SU-DHL-6 (cell line): ENCODE results near the gene GNAQ.

ENCODE experiments used
- H2AFZ ChIP-seq: fragments of 200-600 bp; sonication (generic); 2 replicates; pipeline ENCODE4 v1.6.1; 2014; ENCODE audit warnings: low read depth, mild to moderate bottlenecking, moderate library complexity, mixed read lengths, antibody characterized with exemption, low read length; ENCODE audit not compliant: severe bottlenecking
- H3F3A ChIP-seq: fragments of 200-600 bp; shearing (Covaris generic); 2 replicates; pipeline ENCODE4 v1.6.0; 2016; ENCODE audit warnings: antibody characterized with exemption, mild to moderate bottlenecking; ENCODE audit not compliant: insufficient read depth
- H3K27ac ChIP-seq: fragments of 200-600 bp; sonication (generic); 2 replicates; pipeline ENCODE4 v1.5.1; 2016; ENCODE audit warnings: low read depth, mild to moderate bottlenecking, low read length, moderate library complexity, mixed read lengths
- H3K27me3 ChIP-seq: fragments of 200-600 bp; sonication (generic), shearing (Covaris generic); 2 replicates; pipeline ENCODE4 v1.6.0; 2014; ENCODE audit warnings: mild to moderate bottlenecking, low read length
- H3K36me3 ChIP-seq: fragments of 200-600 bp; sonication (generic); 2 replicates; pipeline ENCODE4 v1.6.1; 2014; ENCODE audit warnings: mild to moderate bottlenecking, low read length, mixed read lengths
- H3K4me2 ChIP-seq: fragments of 300-600, 200-600 bp; shearing (Covaris generic), sonication (generic); 2 replicates; pipeline ENCODE4 v1.6.0; 2014; ENCODE audit warnings: low read length, low read depth, mild to moderate bottlenecking; ENCODE audit not compliant: poor library complexity, severe bottlenecking
- H3K4me3 ChIP-seq: fragments of 200-600 bp; sonication (generic); 2 replicates; pipeline ENCODE4 v1.5.1; 2014; ENCODE audit warnings: antibody characterized with exemption, low read length, mild to moderate bottlenecking, mixed read lengths; ENCODE audit not compliant: insufficient read depth, poor library complexity, severe bottlenecking
- H3K79me2 ChIP-seq: fragments of 200-600 bp; sonication (generic); 2 replicates; pipeline ENCODE4 v1.6.1; 2014; ENCODE audit warnings: mild to moderate bottlenecking, low read length, moderate library complexity; ENCODE audit not compliant: insufficient read depth
- H3K9ac ChIP-seq: fragments of 200-600 bp; sonication (generic); 2 replicates; pipeline ENCODE4 v1.7.0; 2014; ENCODE audit warnings: mild to moderate bottlenecking, low read length
- H3K9me2 ChIP-seq: fragments of 200-600 bp; sonication (generic); replicated peaks from 2 replicates; pipeline ENCODE4 v1.6.1; 2014; ENCODE audit warnings: low read length; ENCODE audit not compliant: insufficient read depth
- H3K9me3 ChIP-seq: fragments of 200-600 bp; sonication (generic); 2 replicates; pipeline ENCODE4 v1.6.1; 2014; ENCODE audit warnings: low read length, mixed read lengths; ENCODE audit not compliant: insufficient read depth
- H4K20me1 ChIP-seq: fragments of 200-600 bp; sonication (generic); 2 replicates; pipeline ENCODE4 v1.6.1; 2014; ENCODE audit warnings: low read depth, mild to moderate bottlenecking, antibody characterized with exemption, low read length, moderate library complexity, mixed read lengths
- EZH2phosphoT487 ChIP-seq: fragments of 200-600 bp; sonication (generic), shearing (Covaris generic); conservative IDR thresholded peaks from 2 replicates; pipeline ENCODE4 v1.6.1; 2018; ENCODE audit warnings: mild to moderate bottlenecking, antibody characterized with exemption, low read length, moderate library complexity, mixed read lengths
- TF ChIP-seq, protein P1 (sequence below): fragments of 200-600 bp; sonication (generic); IDR thresholded peaks from one replicate; pipeline ENCODE4 v1.5.1; 2017; ENCODE audit warnings: antibody characterized with exemption, mild to moderate bottlenecking, low read length, moderate library complexity; ENCODE audit not compliant: insufficient read depth, poor library complexity, severe bottlenecking

The GNAQ gene

DNA sequence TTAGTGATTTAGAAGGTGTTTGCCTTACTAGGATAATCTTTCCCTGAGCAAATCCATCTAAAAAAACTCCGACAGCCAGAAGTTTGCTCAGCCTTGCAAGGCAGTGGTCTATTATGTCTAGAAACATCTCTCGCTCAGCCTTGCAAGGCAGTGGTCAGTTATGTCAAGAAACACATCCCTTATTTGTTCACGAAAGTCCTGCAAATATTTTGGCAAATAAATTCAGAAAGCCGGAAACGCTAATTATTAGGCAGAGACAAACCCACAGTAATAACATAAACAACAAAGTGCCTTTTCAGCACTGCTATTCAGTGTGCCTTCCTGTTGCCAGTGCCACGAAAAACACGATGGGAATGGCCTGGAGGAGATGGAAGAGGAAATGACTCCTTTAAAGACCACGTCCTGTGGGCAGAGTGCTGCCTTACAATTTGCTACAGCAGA lies 184.5 kb downstream of the GNAQ start:
- no peaks in the 10 kb centered on the region for H3K27me3 ChIP-seq
- H3K79me2 ChIP-seq = no peaks in the 10 kb centered on the region
- H3K9me3 ChIP-seq = no peaks in the 10 kb centered on the region
- TF ChIP-seq EZH2phosphoT487 = no peak
- TF ChIP-seq, protein P1, sequence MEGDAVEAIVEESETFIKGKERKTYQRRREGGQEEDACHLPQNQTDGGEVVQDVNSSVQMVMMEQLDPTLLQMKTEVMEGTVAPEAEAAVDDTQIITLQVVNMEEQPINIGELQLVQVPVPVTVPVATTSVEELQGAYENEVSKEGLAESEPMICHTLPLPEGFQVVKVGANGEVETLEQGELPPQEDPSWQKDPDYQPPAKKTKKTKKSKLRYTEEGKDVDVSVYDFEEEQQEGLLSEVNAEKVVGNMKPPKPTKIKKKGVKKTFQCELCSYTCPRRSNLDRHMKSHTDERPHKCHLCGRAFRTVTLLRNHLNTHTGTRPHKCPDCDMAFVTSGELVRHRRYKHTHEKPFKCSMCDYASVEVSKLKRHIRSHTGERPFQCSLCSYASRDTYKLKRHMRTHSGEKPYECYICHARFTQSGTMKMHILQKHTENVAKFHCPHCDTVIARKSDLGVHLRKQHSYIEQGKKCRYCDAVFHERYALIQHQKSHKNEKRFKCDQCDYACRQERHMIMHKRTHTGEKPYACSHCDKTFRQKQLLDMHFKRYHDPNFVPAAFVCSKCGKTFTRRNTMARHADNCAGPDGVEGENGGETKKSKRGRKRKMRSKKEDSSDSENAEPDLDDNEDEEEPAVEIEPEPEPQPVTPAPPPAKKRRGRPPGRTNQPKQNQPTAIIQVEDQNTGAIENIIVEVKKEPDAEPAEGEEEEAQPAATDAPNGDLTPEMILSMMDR = no peak
- H3K4me3 ChIP-seq = no peak overlapping the region
- no peaks in the 10 kb centered on the region for H4K20me1 ChIP-seq
- no peaks in the 10 kb centered on the region for H3K36me3 ChIP-seq
- no peaks in the 10 kb centered on the region for H3F3A ChIP-seq
- no peak overlapping the region for H3K9ac ChIP-seq
- no peaks in the 10 kb centered on the region for H3K9me2 ChIP-seq
- no peak overlapping the region for H2AFZ ChIP-seq
- H3K4me2 ChIP-seq = no peak overlapping the region
- no peak overlapping the region for H3K27ac ChIP-seq

DNA sequence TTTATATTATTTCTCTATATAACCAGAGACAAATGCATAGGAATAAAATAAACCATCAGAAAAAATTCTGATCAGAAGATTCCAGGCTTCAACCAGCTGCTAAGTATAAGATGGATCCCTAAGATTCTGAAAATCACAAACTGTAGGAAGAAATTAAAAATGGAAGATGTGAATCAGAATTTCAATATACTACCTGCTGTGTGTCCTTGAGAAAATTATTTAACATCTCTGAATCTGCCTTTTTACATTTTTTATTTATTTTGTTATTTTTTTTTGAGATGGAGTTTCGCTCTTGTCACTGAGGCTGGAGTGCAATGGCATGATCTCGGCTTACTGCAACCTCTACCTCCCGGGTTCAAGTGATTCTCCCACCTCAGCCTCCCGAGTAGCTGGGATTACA lies 187.2 kb downstream of the GNAQ start:
- Histone ChIP-seq H2AFZ (no peak overlapping the region), H3K9ac (no peak overlapping the region), H3K79me2 (no peaks in the 10 kb centered on the region), H3K27me3 (no peaks in the 10 kb centered on the region), H3K4me3 (no peak overlapping the region), H3F3A (no peaks in the 10 kb centered on the region), H3K4me2 (no peak overlapping the region), H4K20me1 (no peaks in the 10 kb centered on the region), H3K27ac (no peak overlapping the region), H3K9me3 (no peaks in the 10 kb centered on the region), H3K36me3 (no peaks in the 10 kb centered on the region), H3K9me2 (no peaks in the 10 kb centered on the region)
- TF ChIP-seq, protein P1 = no peak
- no peak for TF ChIP-seq EZH2phosphoT487

DNA sequence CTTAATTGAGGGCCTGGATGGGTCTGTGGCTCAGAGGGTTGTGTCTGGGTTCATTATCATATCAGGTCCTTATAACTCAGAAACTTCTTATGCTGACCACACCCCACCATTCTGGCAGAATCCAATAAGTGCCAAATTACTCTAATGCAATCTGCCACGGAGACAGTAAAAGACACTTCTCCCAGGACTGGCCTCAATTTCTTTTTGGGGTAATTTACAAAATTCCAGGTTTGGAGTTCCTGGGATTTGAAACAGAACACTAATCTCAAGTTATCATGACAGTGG lies 187.8 kb downstream of the GNAQ start:
- no peaks in the 10 kb centered on the region for H3K9me3 ChIP-seq
- H3K4me2 ChIP-seq = no peak overlapping the region
- no peaks in the 10 kb centered on the region for H4K20me1 ChIP-seq
- H3K4me3 ChIP-seq = no peak overlapping the region
- no peak overlapping the region for H3K9ac ChIP-seq
- H3F3A ChIP-seq = no peaks in the 10 kb centered on the region
- no peak overlapping the region for H3K27ac ChIP-seq
- H3K79me2 ChIP-seq = no peaks in the 10 kb centered on the region
- H2AFZ ChIP-seq = no peak overlapping the region
- no peaks in the 10 kb centered on the region for H3K9me2 ChIP-seq
- no peak for TF ChIP-seq EZH2phosphoT487
- TF ChIP-seq, protein P1 = no peak
- no peaks in the 10 kb centered on the region for H3K27me3 ChIP-seq
- H3K36me3 ChIP-seq = no peaks in the 10 kb centered on the region
